NT2/D1 (cell line): ENCODE data around the gene BPTF.
"Not testable (repeated sequence)": the region's sequence is repeated elsewhere in the genome, so short reads cannot be mapped to it uniquely, and the experiment has no call there.

Experiments
- DNase-seq: peaks from one replicate; pipeline ENCODE4 v3.0.0-alpha.2; 2011; ENCODE audit warnings: low read depth, low spot score
- H3K27me3 ChIP-seq: 2 replicates; pipeline ENCODE4 v1.6.0; 2011; ENCODE audit warnings: mild to moderate bottlenecking; ENCODE audit not compliant: insufficient read length, insufficient read depth
- H3K36me3 ChIP-seq: 2 replicates; pipeline ENCODE4 v1.6.1; 2011; ENCODE audit warnings: mild to moderate bottlenecking, low read length, mixed read lengths; ENCODE audit not compliant: insufficient read depth, insufficient read length
- H3K4me1 ChIP-seq: 2 replicates; pipeline ENCODE4 v1.5.1; 2011; ENCODE audit not compliant: insufficient read depth, insufficient read length
- H3K4me3 ChIP-seq: 2 replicates; pipeline ENCODE4 v1.5.1; 2011; ENCODE audit warnings: low read depth; ENCODE audit not compliant: insufficient read length
- H3K9ac ChIP-seq: 2 replicates; pipeline ENCODE4 v1.6.0; 2011; ENCODE audit warnings: low read depth; ENCODE audit not compliant: insufficient read length
- H3K9me3 ChIP-seq: 2 replicates; pipeline ENCODE4 v1.5.1; 2011; ENCODE audit warnings: mild to moderate bottlenecking, low read length; ENCODE audit not compliant: insufficient read depth
- SUZ12 ChIP-seq: IDR thresholded peaks from 2 replicates; pipeline ENCODE4 v1.6.1; 2011; ENCODE audit not compliant: insufficient read length, insufficient read depth; ENCODE audit errors: extremely low read depth
- YY1 ChIP-seq: IDR thresholded peaks from 2 replicates; pipeline ENCODE4 v1.6.1; 2011; ENCODE audit not compliant: insufficient read length, insufficient read depth
- ZNF274 ChIP-seq: IDR thresholded peaks from 2 replicates; pipeline ENCODE4 v1.6.1; 2011; ENCODE audit warnings: mild to moderate bottlenecking, low read depth, low read length

Gene BPTF

GRCh38 chr17:67980456-67980855 is 155.2 kb downstream of the BPTF start:
- Histone ChIP-seq H3K4me1 (no peaks in the 10 kb centered on the region), H3K9ac (no peak overlapping the region), H3K4me3 (no peak overlapping the region), H3K9me3 (no peaks in the 10 kb centered on the region), H3K36me3 (peaks cover 11% of the 10 kb centered on the region), H3K27me3 (no peaks in the 10 kb centered on the region)
- TF ChIP-seq ZNF274 (no peak), YY1 (no peak), SUZ12 (no peak)
- no peak for DNase-seq

GRCh38 chr17:67980883-67981282 is 155.6 kb downstream of the BPTF start:
- H3K27me3 ChIP-seq, H3K9me3 ChIP-seq, H3K4me1 ChIP-seq, H3K4me3 ChIP-seq, H3K9ac ChIP-seq, DNase-seq: not testable (repeated sequence)
- H3K36me3 ChIP-seq, result peaks cover 11% of the 10 kb centered on the region

GRCh38 chr17:67982034-67982640 is 156.8 kb downstream of the BPTF start:
- no peak overlapping the region for H3K9ac ChIP-seq
- H3K9me3 ChIP-seq, result no peaks in the 10 kb centered on the region
- H3K27me3 ChIP-seq, result no peaks in the 10 kb centered on the region
- H3K4me1 ChIP-seq, result no peaks in the 10 kb centered on the region
- DNase-seq, result no peak
- no peak overlapping the region for H3K4me3 ChIP-seq
- TF ChIP-seq ZNF274 (no peak), YY1 (no peak), SUZ12 (no peak)
- peaks cover 11% of the 10 kb centered on the region for H3K36me3 ChIP-seq

GRCh38 chr17:67982686-67983382 is 157.5 kb downstream of the BPTF start:
- Histone ChIP-seq H3K9me3 (no peaks in the 10 kb centered on the region), H3K36me3 (peaks cover 11% of the 10 kb centered on the region), H3K27me3 (no peaks in the 10 kb centered on the region), H3K4me3 (no peak overlapping the region), H3K9ac (no peak overlapping the region), H3K4me1 (no peaks in the 10 kb centered on the region)
- DNase-seq, result no peak
- no peak for TF ChIP-seq ZNF274
- no peak for TF ChIP-seq SUZ12
- no peak for TF ChIP-seq YY1

GRCh38 chr17:67983383-67983688 is 158.0 kb downstream of the BPTF start:
- H3K4me1 ChIP-seq, result no peaks in the 10 kb centered on the region
- no peak overlapping the region for H3K9ac ChIP-seq
- no peaks in the 10 kb centered on the region for H3K27me3 ChIP-seq
- H3K36me3 ChIP-seq, result peaks cover 11% of the 10 kb centered on the region
- no peaks in the 10 kb centered on the region for H3K9me3 ChIP-seq
- TF ChIP-seq ZNF274 (no peak), YY1 (no peak), SUZ12 (no peak)
- no peak for DNase-seq
- no peak overlapping the region for H3K4me3 ChIP-seq

GRCh38 chr17:67990909-67991308 is 165.6 kb downstream of the BPTF start:
- H3K27me3 ChIP-seq, result peaks cover 11% of the 10 kb centered on the region
- no peaks in the 10 kb centered on the region for H3K9me3 ChIP-seq
- H3K36me3 ChIP-seq, result peaks cover 5% of the 10 kb centered on the region
- TF ChIP-seq ZNF274 (no peak), YY1 (no peak), SUZ12 (no peak)
- no peak overlapping the region for H3K9ac ChIP-seq
- H3K4me3 ChIP-seq, result no peak overlapping the region
- no peak for DNase-seq
- H3K4me1 ChIP-seq, result peaks cover 3% of the 10 kb centered on the region

- Histone ChIP-seq H3K4me3 (peak overlapping the region; percentile 90), H3K9me3 (no peaks in the 10 kb centered on the region), H3K36me3 (peaks cover 5% of the 10 kb centered on the region), H3K27me3 (peaks cover 20% of the 10 kb centered on the region), H3K4me1 (peaks cover 3% of the 10 kb centered on the region), H3K9ac (peak overlapping the region; percentile 90)
- no peak for DNase-seq
- TF ChIP-seq SUZ12 (no peak), YY1 (no peak), ZNF274 (no peak)
Observed at GRCh38 chr17:67992548-67993152, 167.3 kb downstream of the BPTF start.
